Tibial nerve (tissue), 4 donors: ENCODE data around the gene GUCY2C.

Experiments used
- CTCF ChIP-seq, 5 experiments: fragments of 200-600 bp in 3 of 5; fragments of 450-650 bp in 2 of 5; sonication (generic) in 3 of 5; IDR thresholded peaks; one replicate each; pipeline ENCODE4 v1.5.1; 2016 to 2019; ENCODE audit warnings: antibody characterized with exemption in 5 of 5, mild to moderate bottlenecking in 3 of 5, moderate library complexity in 2 of 5
- EP300 ChIP-seq, 2 donors: sonication (generic); formaldehyde crosslinking; IDR thresholded peaks; one replicate each; pipeline ENCODE4 v1.6.1; 2017; ENCODE audit warnings: antibody characterized with exemption in 2 of 2, mild to moderate bottlenecking in 1 of 2
- POLR2A ChIP-seq, 2 donors: fragments of 450-650 bp; IDR thresholded peaks; one replicate each; pipeline ENCODE4 v1.6.1; 2017; ENCODE audit warnings: antibody characterized with exemption in 2 of 2, mild to moderate bottlenecking in 2 of 2, moderate library complexity in 2 of 2

DNA sequence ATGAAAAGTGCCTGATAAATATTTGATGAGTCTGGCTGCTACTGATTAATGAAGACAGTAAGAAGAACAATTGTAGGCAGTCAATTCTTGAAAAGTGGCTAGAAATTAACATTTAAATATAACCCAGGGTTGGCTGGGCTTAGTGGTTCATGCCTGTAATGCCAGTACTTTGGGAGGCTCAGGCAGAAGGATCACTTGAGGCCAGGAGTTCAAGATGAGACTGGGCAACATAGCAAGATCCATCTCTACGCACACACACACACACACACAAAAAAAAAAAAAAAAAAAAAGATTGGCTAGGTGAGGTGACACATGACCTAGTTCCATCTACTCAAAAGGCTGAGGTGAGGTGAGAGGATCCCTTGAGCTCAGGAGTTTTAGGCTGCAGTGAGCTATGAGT, 120.8 kb downstream of the GUCY2C start:
- TF ChIP-seq EP300 (IDR thresholded peaks at IDR 0.05), result no peak
- TF ChIP-seq CTCF (IDR thresholded peaks at IDR 0.05), result no peak
- TF ChIP-seq POLR2A (IDR thresholded peaks at IDR 0.05), result no peak
